Activated gamma-delta T cell treated with anti-CD3 and anti-CD28 coated beads, Interleukin-2, amount 50 U/mL, for 16 hours (primary cell): ENCODE measurements around the gene CFP.
A peak's percentile ranks its signal among the peaks of the same experiment; 100 is the strongest.

Experiments
- DNase-seq: peaks from one replicate; pipeline ENCODE4 v3.0.0-alpha.2; 2020; ENCODE audit warnings: low read depth

The CFP gene

DNA sequence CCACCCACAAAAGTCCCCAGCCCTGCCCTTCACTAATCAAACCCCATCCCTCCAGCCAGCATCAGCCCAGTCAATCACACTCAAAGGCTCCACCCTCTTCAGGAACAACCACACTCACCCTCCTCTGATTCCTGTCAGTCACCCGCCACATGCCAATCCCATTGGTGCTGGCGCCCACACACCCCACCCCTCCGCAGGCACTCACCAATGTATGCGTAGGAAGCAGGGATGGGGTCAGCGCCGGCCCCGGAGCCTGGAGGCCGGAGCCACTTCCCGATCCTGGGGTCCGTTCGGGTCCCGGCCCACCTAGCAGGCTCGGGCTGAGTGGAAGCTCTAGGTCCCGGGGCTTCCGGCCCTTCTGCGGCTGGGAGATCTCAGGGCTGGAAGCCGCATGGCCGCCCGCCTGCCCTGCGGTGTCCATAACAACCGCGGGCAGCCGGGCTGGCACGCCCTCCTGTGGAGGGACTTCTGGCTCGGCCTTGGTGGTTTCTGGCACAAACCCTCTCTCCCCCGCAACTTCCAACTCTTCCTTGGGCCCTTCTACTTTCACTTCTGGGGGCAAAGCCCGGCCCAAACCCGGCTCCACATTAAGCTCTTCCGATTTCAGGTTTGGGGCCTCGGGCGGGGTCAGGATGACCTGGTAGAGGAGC is 7.9 kb upstream of the CFP start:
- no peak for DNase-seq

DNA sequence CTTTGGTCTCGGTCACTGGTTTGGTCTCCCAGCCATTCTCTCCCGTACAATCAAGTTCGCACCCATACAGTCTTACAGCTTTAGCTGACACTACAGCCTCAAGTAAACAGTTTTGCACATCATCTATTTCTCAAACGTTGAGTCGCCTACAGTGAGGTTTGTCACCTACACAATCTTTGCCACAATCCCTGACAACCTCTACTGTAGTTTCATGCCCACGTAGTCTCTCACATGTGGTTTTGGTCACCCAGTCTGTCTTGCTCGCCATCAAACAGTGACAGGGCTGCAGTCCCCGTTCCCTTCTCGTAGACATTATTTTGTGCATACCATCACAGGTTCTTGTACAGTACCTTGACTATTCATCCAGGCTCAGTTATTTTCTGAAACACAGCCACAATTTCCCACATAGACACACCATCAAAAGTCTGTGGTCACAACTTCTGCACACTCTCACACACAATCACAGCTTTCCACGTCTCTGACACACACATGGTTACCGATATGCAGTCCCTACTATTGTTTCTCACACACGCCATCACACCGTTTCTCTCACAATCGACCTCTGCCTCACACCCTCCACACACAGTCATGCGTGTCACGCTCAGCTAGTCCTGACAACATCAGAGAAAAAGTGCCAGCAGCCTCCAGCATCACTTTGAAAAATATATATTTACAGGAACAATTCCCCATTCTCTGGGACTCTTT is 5.3 kb upstream of the CFP start:
- DNase-seq: no peak

DNA sequence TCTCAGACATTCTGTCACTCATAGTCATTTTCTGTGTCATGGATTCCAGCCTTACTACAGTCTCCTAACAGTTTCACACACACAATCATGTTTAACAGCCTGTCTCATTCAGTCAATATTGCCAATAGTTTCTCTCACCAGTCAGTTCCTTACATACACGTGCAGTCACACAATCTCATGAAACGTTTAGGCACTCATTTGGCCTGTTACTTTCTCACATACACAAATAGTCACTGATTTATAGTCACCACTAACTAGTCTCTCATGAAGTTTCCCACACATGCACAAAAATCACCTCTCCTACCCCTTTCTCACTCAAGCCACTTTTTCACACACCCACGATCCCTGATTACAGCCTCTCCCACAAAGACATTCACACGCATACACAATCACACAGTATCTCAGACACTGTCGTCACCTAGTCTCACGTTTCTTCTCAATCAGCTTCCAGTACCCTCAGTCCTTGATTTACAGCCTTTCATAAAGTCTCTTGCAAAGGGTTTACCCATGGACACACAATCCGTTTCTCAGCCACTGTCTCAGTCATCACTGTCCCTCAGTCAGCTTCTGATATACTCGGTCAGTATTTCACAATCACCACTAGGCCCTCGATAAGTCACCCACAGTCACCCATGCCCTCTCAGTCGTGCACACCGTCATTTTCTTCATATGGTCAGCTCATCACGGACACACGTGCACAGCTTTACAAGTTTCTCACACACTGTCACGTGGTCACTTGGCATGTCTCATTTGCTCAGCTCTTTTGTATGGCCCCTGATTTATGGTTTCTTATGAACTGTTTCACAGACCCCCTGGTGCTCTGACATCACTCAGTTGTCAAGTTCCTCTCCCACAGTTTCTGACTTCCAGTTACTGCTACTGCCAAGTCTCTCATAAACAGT is 4.2 kb upstream of the CFP start:
- no peak for DNase-seq

DNA sequence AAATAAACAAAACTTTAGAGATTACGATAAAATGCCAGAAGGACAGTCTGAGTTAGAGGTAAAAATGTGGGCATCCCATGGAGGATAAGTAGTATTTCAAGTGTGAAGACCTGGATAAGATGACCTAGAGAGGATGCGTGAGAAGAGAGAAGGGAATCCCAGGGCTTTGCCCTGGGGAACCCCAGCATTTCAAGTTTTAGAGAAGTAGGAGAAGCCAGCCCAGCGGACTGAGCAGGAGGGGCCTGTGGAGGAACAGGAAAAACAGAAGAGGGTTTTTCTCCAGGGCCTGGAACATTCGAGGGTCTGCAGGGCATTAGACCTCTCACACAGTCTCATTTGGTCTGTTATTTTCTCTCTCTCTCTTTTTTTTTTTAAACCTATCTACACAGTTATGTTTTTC is 2.9 kb upstream of the CFP start:
- DNase-seq: no peak

DNA sequence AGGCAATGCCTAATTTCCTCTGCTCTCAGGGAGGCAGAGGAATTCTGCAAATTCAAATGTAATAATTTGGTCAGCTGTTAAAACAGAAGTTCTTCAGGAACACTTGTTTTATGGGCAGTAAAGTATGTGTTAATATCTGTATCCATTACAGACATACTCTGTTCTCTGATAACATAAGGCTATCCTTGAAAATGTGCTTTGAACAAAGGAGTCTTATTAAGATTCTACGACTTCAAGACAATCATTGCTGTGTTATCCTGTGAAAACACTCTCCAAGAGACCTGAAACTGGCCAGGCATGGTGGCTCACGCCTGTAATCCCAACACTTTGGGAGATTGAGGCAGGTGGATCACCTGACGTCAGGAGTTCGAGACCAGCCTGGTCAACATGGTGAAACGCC is 1.9 kb upstream of the CFP start:
- no peak for DNase-seq

DNA sequence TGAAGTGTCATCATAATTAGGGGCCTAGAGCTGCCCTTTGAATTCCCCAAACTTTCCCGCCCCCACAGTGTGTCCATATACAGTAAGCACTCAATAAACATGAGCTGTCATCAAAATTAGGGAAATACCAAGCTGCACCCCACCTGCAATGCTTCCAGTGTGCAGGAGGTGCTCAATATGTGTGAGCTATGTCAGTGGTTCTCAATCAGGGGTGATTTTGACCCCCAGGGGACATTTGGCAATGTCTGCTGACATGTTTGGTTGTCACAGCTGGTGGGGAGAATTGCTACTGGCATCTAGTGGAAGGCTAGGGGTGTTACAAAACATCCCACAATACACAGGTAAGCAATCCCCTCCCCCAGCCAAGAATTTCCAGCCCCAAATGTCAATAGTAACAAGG is 748 bp downstream of the CFP start:
- DNase-seq: no peak

DNA sequence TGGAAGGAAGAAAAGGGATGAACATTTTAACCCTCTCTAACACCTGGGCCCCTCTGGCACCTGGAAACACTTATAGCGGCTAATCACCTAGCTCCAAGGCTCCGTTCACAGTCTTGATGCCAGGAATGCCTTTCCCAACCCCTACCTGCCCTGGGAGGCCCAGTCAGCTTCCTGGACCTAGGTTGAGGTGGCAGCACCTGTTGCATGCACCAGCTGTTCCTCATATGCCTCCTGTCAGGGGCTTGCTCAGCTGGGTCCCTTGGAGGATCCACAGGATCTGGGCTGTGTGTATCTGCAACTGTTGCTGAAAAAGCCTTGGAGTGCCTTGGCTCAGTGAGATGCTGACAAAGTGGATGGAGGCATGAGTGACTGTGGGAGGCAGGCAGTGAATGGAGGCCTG is 4.4 kb downstream of the CFP start:
- no peak for DNase-seq

DNA sequence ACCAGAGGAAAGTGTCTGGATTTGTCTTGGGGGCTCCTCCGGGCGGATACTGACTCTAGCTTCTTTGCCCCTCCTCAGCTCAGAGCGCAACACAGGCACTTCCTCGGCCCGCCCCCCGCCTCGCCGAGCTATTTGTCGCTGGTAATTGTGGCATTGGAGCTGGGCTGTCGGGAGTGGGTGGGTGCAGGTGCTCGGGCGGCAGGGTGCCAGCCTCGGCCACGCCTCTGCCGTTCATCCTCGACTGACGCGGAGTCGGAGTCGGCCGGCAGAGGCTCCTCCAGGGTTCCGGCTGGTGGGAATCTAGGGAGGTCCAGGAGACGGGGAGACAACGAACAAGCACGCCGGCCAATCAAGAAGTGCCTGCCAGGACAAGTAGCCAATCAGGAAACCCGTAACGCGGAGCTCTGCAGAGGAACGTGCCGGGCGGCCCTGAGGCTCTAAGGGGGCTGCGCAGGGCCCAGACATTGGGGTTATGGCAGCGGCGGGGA is 6.1 kb downstream of the CFP start:
- no peak for DNase-seq

DNA sequence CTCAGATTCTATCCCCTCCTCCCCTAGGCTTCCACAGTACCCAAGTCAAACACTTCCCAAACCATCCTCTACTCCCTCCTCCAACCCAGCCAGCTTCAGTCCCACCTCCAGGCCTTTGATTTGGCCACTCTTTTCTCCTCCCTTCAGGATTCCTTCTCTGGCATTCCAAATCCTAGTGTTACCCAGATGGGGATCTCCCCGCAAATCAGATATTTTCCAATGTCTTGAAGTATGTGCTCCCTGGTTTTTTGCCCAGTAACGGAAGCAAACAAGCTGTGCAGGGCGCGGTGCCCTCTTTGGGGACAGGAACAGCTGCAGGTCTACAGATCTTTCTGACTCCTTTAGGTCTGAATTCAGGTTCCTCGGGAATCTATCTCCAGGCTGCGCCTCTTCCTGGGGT is 7.9 kb downstream of the CFP start:
- no peak for DNase-seq

DNA sequence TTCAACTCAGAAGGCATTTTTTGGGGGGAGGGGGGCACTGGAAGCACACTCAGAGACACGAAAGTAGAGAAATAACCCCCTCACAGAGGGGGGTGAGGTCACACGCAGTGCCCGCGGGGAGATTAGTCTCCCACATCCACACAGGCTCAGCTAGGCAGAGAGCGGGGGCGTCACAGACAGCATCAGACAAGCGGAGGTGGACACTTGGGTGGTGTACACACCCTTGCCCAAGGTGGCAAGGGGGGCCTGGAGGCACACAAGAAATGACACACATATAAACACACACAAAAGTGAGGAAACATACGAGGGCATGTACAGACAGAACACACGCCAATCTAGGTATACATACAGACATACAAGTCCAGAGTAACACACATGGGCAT is 9.4 kb downstream of the CFP start:
- DNase-seq: no peak

DNA sequence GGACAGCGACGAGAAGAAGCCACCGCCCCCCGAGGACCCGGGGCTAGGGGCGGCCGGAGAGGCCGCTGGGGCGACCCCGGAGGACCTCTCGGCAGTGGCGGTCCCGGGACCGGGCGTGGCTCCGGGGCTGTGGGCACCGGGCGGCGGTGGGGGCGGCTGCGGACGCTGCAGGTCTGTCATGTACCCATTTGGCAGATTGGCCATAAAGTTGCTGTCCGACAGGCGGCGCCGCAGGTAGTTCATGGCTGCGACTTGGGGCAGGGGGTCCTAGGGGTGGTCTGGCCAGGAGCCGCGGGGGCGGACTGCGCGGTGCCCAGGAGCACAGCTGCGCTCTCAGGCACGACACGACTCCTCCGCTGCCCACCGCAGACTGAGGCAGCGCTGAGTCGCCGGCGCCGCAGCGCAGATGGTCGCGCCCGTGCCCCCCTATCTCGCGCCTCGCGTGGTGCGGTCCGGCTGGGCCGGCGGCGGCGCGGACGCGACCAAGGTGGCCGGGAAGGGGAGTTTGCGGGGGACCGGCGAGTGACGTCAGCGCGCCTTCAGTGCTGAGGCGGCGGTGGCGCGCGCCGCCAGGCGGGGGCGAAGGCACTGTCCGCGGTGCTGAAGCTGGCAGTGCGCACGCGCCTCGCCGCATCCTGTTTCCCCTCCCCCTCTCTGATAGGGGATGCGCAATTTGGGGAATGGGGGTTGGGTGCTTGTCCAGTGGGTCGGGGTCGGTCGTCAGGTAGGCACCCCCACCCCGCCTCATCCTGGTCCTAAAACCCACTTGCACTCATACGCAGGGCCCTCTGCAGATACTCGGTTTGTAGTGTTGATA is 10.0 kb downstream of the CFP start, which contains the start of gene SYN1:
SYN1 (minus strand) TSS at position 372 of the 817 bp plus-strand sequence; CDS start at position 243, 129 bp downstream.
- DNase-seq: peak; percentile 61

DNA sequence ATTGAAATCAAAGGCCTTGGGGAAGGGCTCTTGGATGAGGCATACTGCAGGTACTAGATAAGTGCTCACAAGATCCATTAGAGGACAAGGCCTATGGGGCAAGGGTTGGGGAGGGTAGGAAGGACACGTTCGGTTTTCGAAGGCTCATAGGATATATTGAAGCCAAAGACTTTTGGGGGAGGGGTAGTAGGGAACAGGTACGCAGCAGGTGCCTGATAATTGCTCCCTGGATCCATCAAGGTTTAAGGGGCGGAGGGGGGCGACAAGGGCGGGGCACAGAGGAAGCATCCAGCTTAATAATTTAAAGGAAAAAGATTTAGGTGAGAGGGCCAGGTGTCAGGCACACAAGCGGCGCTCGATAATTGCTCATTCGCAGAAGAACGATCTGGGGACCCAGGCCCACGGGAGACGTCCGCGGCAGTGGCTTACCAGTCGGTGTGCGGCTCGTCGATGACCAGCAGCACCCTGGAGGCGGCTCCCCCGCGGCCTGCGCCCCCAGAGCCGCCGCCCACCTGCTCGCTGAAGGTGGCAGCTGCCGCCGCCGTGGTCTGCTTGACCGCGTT is 10.7 kb downstream of the CFP start:
- DNase-seq: no peak

DNA sequence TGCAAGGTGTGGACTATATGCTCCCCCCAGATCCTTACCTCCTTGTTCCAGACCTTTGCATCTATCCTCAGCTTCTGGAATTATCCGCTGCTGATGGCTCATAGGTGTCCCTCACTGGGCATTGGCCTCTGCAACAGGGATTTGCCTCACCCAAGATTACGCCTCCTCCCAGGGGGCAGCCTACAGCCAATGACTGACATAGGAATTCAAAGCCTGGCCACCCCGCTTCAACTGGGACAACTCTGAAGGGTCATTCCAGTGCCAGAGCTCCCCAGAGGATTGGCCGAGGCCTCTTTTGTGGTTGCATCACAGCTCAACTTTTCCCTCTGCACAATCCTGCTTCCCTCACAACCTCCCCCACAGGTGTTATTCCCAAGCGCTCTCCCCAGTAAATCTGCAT is 15.1 kb downstream of the CFP start:
- DNase-seq: no peak

DNA sequence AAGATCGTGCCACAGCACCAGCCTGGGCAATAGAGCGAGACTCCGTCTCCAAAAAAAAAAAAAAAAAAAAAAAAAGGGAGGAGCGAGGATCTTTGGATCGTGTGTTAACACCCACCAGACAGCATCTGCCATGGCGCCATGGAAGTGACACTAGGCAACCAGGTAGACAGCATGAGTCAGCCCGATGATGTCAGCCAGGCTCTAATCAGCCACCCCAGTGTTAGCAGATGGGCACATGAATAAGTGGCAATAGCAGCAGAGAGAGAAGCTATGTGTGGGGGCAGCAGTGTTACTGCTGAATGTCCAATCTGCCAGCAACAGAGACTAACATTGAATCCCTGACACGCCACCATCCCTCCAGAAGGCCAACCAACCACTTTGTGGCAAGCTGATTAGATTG is 16.6 kb downstream of the CFP start:
- DNase-seq: no peak

DNA sequence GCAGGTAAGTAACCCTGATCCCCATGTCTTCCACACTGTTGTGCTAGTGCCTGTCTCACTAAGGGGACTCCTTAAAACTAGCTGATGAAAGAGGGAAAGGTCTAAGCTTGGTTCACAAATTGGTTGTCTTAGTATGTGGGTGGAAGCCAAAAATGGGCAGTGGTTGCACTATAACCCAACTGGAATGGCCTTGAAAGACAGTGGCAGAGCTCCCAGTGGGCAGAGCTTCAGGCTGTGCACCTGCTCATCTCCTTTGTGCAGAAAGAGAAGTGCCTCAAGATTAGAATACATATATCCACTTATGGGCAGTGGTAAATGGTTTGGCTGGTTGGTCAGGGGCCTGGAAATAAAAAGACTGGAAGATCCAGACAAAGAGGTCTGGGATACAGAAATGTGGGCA is 17.3 kb downstream of the CFP start:
- no peak for DNase-seq

DNA sequence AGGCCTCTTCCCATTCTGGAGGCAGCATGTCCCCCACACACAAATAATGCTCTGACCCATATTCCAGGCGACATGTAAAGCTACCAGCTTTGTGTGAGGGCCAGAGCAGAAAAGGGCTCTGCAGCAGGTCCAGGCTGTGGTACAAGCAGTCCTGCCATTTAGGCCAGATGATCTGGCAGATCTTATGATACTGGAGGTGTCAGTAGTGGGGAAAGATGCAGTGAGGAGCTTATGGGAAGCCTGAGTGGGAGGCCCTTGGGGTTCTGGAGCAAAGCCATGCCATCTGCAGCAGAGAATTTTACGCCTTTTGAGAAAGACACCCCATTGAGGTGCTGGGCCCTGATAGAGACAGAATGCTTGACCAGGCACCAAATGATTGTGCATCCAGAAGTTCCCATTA is 17.8 kb downstream of the CFP start:
- DNase-seq: no peak

DNA sequence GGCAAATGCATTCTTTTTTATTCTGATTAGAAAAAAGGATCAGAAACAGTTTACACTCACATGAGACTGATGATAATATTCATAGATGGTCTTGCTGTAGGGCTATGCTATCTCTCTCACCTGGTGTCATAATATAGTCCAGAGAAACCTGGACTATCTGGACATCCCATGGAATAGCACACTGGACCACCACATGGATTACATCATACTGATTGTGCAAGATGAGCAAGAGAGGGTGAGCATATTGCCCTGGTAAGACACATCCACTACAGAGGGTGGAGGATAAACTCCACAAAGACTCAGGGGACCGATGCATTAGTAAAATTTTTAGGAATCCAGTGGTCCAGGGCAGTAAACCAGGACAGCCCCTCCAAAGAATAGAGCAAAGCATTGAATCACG is 18.2 kb downstream of the CFP start:
- no peak for DNase-seq

DNA sequence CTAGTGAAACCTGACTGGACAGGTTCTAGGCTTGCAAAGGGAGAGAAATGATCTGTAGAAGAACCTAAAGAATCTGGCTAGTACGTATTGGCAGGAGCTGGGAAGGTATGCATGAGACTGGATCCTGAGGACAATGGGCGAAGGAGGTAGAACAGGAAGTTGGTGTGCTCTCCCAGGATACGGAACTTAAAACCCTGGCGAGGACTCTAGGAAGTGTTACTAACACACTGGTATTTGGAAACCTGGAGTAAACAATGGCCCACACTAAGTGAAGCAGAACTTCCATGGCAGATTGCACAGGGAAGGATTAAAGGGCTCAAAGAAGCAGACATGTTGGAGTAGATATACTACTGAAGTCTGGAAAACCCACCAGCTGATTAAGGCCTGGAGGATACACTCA is 19.2 kb downstream of the CFP start:
- DNase-seq: no peak

DNA sequence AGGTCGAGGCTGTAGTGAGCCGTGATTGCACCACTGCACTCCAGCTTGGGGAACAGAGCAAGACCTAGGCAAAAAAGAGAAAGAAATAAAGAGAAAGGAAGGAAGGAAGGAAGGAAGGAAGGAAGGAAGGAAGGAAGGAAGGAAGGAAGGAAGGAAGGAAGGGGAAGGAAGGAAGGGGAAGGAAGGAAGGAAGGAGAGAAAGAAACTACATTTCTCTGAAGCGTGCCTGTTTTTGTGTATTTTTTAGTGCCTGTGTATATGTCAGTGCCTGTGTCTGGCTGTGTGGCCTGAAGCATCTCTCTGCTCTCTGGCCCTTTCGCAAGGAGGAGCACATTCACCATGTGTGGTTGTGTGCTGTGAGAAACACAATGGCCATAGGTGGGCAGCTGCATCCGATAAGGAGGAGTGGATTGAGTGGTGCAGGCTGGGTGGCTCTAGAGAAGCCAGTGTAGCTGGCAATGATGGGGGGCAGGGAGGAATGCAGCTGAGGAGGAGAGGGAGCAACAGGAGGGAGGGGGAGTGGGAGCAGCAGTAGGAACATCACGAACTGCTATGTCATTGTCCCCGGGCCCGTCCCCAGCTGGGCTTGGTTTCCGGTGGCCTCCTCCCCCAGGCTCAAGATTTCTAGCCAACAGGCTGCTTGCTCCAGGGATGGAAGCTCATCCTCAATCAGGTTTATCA is 21.5 kb downstream of the CFP start:
- no peak for DNase-seq

DNA sequence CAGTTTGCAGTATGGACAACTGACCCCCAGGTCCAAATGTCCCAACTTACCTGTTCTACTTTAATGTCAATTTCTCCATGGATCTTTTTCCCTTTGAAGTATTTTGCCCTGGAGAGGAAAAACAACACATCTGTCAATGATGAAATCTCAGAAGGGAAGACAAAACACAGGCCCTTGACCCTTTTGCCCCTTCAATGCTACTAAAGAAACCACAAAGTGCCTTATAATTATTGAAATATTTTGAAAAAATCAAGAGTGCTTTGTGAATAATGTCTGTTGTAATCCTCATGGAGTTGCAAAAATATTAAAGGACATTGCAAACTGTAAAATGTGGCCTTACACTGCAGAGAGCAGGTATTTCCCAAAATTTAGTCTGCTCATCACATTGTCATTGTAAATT is 22.6 kb downstream of the CFP start:
- DNase-seq: no peak

DNA sequence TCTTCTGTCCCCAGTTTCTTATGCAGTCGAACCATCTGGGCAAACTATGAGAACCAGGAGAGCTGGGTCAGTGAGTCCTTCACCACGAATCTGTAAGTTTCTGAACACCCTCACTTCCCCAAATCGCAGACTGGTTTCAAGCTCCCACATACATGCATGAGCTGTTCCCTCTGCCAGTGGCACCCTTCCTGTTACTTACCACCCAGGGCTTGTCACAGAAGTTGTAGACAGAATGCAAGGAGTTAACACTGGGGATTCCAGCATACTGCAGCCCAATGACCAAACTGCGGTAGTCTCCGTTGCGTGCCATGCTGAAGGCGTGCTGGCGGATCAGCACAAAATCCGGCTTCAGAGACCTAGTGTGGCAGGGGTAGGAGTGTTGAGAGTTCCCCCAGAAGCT is 24.7 kb downstream of the CFP start:
- DNase-seq: no peak
